ENCODE data around the gene PCED1B. TPM values are rescaled to one million over a fixed set of nuclear protein-coding genes. Genes with fewer than 3 reads are reported as not detected.

Gene PCED1B
- total RNA-seq, 1 experiment from 2014 or later: 6.6 TPM

DNA sequence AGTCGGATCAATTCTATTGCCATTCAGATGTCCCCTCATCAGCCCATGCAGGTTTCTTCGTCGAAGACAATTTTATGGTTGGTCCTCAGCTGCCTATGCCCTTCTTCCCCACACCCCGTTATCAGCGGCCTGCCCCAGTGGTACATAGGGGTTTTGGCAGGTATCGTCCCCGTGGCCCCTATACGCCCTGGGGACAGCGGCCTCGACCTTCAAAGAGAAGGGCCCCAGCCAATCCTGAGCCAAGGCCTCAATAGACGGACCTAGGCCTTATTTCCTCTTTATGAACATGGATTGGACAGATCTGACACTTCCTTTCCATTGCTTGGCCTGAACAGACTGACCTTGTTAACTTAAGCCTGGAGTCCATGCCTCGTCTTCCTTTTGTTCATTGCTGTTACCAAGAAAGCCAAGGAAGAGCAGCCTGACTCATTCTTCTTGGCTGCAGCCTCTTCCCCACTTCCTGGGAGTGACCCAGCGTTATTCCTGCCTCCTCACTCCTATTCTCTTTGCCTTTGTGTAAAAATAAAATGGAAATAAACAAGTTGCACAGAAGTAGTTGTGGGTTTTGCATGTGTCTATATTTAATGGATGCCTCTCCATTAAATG lies 156.8 kb downstream of the PCED1B start (continued):
- TF ChIP-seq, protein P1, sequence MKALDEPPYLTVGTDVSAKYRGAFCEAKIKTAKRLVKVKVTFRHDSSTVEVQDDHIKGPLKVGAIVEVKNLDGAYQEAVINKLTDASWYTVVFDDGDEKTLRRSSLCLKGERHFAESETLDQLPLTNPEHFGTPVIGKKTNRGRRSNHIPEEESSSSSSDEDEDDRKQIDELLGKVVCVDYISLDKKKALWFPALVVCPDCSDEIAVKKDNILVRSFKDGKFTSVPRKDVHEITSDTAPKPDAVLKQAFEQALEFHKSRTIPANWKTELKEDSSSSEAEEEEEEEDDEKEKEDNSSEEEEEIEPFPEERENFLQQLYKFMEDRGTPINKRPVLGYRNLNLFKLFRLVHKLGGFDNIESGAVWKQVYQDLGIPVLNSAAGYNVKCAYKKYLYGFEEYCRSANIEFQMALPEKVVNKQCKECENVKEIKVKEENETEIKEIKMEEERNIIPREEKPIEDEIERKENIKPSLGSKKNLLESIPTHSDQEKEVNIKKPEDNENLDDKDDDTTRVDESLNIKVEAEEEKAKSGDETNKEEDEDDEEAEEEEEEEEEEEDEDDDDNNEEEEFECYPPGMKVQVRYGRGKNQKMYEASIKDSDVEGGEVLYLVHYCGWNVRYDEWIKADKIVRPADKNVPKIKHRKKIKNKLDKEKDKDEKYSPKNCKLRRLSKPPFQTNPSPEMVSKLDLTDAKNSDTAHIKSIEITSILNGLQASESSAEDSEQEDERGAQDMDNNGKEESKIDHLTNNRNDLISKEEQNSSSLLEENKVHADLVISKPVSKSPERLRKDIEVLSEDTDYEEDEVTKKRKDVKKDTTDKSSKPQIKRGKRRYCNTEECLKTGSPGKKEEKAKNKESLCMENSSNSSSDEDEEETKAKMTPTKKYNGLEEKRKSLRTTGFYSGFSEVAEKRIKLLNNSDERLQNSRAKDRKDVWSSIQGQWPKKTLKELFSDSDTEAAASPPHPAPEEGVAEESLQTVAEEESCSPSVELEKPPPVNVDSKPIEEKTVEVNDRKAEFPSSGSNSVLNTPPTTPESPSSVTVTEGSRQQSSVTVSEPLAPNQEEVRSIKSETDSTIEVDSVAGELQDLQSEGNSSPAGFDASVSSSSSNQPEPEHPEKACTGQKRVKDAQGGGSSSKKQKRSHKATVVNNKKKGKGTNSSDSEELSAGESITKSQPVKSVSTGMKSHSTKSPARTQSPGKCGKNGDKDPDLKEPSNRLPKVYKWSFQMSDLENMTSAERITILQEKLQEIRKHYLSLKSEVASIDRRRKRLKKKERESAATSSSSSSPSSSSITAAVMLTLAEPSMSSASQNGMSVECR (CRISPR knock-in tag; IDR thresholded peaks at IDR 0.05; ENCODE audit: borderline replicate concordance): no peak

GRCh38 chr12:47237751-47238211 lies 158.4 kb downstream of the PCED1B start:
- Mint-ChIP-seq H3K4me1 (peaks cover 38% of the 10 kb centered on the region), H3K27ac (no peak overlapping the region), H3K9me3 (no peaks in the 10 kb centered on the region), H3K4me3 (no peak overlapping the region), H3K27me3 (ENCODE audit: low read depth) (no peaks in the 10 kb centered on the region), H3K36me3 (peaks cover 13% of the 10 kb centered on the region)
- DNase-seq (ENCODE audit: low spot score) (no peak), ATAC-seq (no peak)
- ChIA-PET CTCF (no interaction called here), POLR2A (no interaction called here)
- TF ChIP-seq GABPB1 (CRISPR knock-in tag; IDR thresholded peaks at IDR 0.05): no peak
- no peak for TF ChIP-seq ZNF416 (CRISPR knock-in tag; IDR thresholded peaks at IDR 0.05)
- no peak for TF ChIP-seq CBFB (CRISPR knock-in tag; IDR thresholded peaks at IDR 0.05; ENCODE audit: low read depth)
- TF ChIP-seq ZNF138 (CRISPR knock-in tag; conservative IDR thresholded peaks at IDR 0.05): no peak
- TF ChIP-seq, protein P2, sequence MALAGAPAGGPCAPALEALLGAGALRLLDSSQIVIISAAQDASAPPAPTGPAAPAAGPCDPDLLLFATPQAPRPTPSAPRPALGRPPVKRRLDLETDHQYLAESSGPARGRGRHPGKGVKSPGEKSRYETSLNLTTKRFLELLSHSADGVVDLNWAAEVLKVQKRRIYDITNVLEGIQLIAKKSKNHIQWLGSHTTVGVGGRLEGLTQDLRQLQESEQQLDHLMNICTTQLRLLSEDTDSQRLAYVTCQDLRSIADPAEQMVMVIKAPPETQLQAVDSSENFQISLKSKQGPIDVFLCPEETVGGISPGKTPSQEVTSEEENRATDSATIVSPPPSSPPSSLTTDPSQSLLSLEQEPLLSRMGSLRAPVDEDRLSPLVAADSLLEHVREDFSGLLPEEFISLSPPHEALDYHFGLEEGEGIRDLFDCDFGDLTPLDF (CRISPR knock-in tag; IDR thresholded peaks at IDR 0.05): no peak
- TF ChIP-seq ESRRA (CRISPR knock-in tag; IDR thresholded peaks at IDR 0.05; ENCODE audit: borderline replicate concordance): no peak
- TF ChIP-seq, protein P3, sequence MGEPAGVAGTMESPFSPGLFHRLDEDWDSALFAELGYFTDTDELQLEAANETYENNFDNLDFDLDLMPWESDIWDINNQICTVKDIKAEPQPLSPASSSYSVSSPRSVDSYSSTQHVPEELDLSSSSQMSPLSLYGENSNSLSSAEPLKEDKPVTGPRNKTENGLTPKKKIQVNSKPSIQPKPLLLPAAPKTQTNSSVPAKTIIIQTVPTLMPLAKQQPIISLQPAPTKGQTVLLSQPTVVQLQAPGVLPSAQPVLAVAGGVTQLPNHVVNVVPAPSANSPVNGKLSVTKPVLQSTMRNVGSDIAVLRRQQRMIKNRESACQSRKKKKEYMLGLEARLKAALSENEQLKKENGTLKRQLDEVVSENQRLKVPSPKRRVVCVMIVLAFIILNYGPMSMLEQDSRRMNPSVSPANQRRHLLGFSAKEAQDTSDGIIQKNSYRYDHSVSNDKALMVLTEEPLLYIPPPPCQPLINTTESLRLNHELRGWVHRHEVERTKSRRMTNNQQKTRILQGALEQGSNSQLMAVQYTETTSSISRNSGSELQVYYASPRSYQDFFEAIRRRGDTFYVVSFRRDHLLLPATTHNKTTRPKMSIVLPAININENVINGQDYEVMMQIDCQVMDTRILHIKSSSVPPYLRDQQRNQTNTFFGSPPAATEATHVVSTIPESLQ (CRISPR knock-in tag; IDR thresholded peaks at IDR 0.05): no peak
- no peak for TF ChIP-seq MYBL2 (CRISPR knock-in tag; IDR thresholded peaks at IDR 0.05)
- no peak for TF ChIP-seq IRF1 (CRISPR knock-in tag; IDR thresholded peaks at IDR 0.05)
- no peak for TF ChIP-seq RELA (CRISPR knock-in tag; IDR thresholded peaks at IDR 0.05; ENCODE audit: borderline replicate concordance)
- TF ChIP-seq HMGA2 (CRISPR knock-in tag; IDR thresholded peaks at IDR 0.05): no peak
- no peak for TF ChIP-seq MXD4 (CRISPR knock-in tag; IDR thresholded peaks at IDR 0.05; ENCODE audit: borderline replicate concordance)
- no peak for TF ChIP-seq ATF2 (CRISPR knock-in tag; IDR thresholded peaks at IDR 0.05; ENCODE audit: borderline replicate concordance, low read depth)
- TF ChIP-seq ZNF317 (CRISPR knock-in tag; IDR thresholded peaks at IDR 0.05; ENCODE audit: borderline replicate concordance, low read depth): no peak
- no peak for TF ChIP-seq GTF2I (CRISPR knock-in tag; conservative IDR thresholded peaks at IDR 0.05)
- TF ChIP-seq CTCF (IDR thresholded peaks at IDR 0.05): no peak

Measured in WTC11 (cell line).